Body of pancreas (tissue), 4 donors: ENCODE data around the gene RNF112.

Source experiments
- POLR2A ChIP-seq, 3 donors: fragments of 450-650 bp; IDR thresholded peaks; one replicate each; pipeline ENCODE4 v1.6.1; 2016; ENCODE audit warnings: antibody characterized with exemption in 3 of 3, mild to moderate bottlenecking in 2 of 3
- TF ChIP-seq, protein P1 (sequence below), 7 experiments: fragments of 450-650 bp in 4 of 7; fragments of 200-600 bp in 3 of 7; sonication (generic) in 3 of 7; IDR thresholded peaks; one replicate each; pipeline ENCODE4 v1.5.1; 2016 to 2019; ENCODE audit warnings: antibody characterized with exemption in 7 of 7

DNA sequence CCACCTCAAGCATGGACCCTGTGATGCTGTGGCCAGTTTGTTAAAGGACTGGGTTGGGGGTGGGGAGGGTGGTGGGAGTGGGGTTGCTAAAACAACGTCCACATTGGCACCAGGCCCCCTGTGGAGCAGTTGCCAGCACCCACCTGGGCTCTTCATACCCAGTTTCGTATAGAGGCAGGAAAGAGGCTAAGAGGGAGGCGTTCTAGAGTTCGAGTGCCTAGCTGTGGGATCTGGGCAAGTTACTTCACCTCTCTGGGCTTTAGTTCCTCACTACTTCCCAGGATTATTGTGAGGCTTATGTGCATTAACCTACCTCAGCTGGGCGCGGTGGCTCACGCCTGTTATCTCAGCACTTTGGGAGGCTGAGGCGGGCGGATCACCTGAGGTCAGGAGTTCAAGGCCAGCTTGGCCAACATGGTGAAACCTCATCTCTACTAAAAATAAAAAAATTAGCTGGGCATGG is 25.5 kb upstream of the RNF112 start:
- TF ChIP-seq, protein P1, sequence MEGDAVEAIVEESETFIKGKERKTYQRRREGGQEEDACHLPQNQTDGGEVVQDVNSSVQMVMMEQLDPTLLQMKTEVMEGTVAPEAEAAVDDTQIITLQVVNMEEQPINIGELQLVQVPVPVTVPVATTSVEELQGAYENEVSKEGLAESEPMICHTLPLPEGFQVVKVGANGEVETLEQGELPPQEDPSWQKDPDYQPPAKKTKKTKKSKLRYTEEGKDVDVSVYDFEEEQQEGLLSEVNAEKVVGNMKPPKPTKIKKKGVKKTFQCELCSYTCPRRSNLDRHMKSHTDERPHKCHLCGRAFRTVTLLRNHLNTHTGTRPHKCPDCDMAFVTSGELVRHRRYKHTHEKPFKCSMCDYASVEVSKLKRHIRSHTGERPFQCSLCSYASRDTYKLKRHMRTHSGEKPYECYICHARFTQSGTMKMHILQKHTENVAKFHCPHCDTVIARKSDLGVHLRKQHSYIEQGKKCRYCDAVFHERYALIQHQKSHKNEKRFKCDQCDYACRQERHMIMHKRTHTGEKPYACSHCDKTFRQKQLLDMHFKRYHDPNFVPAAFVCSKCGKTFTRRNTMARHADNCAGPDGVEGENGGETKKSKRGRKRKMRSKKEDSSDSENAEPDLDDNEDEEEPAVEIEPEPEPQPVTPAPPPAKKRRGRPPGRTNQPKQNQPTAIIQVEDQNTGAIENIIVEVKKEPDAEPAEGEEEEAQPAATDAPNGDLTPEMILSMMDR (IDR thresholded peaks at IDR 0.05) = no peak
- no peak for TF ChIP-seq POLR2A (IDR thresholded peaks at IDR 0.05)
